Endothelial cell of umbilical vein (primary cell): ENCODE results near the gene RPL4. TPM values are rescaled to one million over a fixed set of nuclear protein-coding genes. Genes with fewer than 3 reads are reported as not detected.

Experiments used
- BruUV-seq: library from RNA; stranded (reverse); fragments of 400-500 nt; replicated peaks from 2 replicates; lab custom pipeline; 2021; lab: Mats Ljungman, UMichigan
- CTCF ChIA-PET: fragments of 300-600, 350-600 bp; sonication (Branson Sonifier 250); formaldehyde crosslinking; loops from one replicate; lab custom pipeline; 2021; ENCODE audit warnings: antibody characterized with exemption, inconsistent platforms; lab: Charles Lee
- POLR2A ChIA-PET: fragments of 300-600, 350-600 bp; sonication (Branson Sonifier 250); formaldehyde crosslinking; loops from one replicate; lab custom pipeline; 2021; ENCODE audit warnings: antibody characterized with exemption, inconsistent platforms; lab: Charles Lee
- DNase-seq: peaks from one replicate; pipeline ENCODE4 v3.0.0-alpha.2; 2011; ENCODE audit warnings: low read depth, low spot score
- FAIRE-seq: peaks from 2 replicates; lab custom pipeline; 2011; peaks lifted over from hg19 to GRCh38; lab: Jason Lieb, UNC
- H2AFZ ChIP-seq: 2 replicates; pipeline ENCODE4 v1.6.0; 2012; ENCODE audit warnings: low read depth, low read length, control low read depth, inconsistent platforms
- H3K27ac ChIP-seq: 2 replicates; pipeline ENCODE4 v1.5.1; 2011; ENCODE audit warnings: low read depth, mild to moderate bottlenecking, control low read depth, low read length, moderate library complexity; ENCODE audit not compliant: insufficient read depth
- H3K27me3 ChIP-seq, 2 experiments: 2 replicates each; pipeline versions ENCODE4 v1.6.0 to v1.6.1; 2011; ENCODE audit warnings: low read length in 2 of 2, mixed read lengths in 1 of 2; ENCODE audit not compliant: control insufficient read depth in 2 of 2, insufficient read depth in 2 of 2
- H3K36me3 ChIP-seq, 2 experiments: 2 replicates in 1 of 2; 3 replicates in 1 of 2; pipeline ENCODE4 v1.5.1; 2011; ENCODE audit warnings: low read length in 2 of 2, mild to moderate bottlenecking in 1 of 2, moderate library complexity in 1 of 2; ENCODE audit not compliant: control insufficient read depth in 2 of 2, insufficient read depth in 2 of 2; ENCODE audit errors: extremely low read depth in 1 of 2
- H3K4me1 ChIP-seq: 3 replicates; pipeline ENCODE4 v1.5.1; 2011; ENCODE audit warnings: mild to moderate bottlenecking, low read length; ENCODE audit not compliant: control insufficient read depth, insufficient read depth; ENCODE audit errors: extremely low read depth
- H3K4me2 ChIP-seq: 2 replicates; pipeline ENCODE4 v1.6.1; 2011; ENCODE audit warnings: low read length, control low read depth, mixed read lengths; ENCODE audit not compliant: insufficient read depth
- H3K4me3 ChIP-seq, 3 experiments: fragments of 200-600 bp in 1 of 3; sonication (generic), shearing (Covaris generic) in 1 of 3; replicated peaks in 1 of 3; 2 replicates each; pipeline ENCODE4 v1.5.1; 2011 to 2016; ENCODE audit warnings: control low read depth in 3 of 3, low read length in 3 of 3, mild to moderate bottlenecking in 2 of 3, inconsistent platforms in 1 of 3, low read depth in 1 of 3, moderate library complexity in 1 of 3; ENCODE audit not compliant: insufficient read depth in 1 of 3
- H3K79me2 ChIP-seq: 2 replicates; pipeline ENCODE4 v1.6.0; 2012; ENCODE audit warnings: low read length, inconsistent platforms; ENCODE audit not compliant: control insufficient read depth, insufficient read depth
- H3K9ac ChIP-seq: replicated peaks from 2 replicates; pipeline ENCODE3; 2011; ENCODE audit warnings: low read length, control low read depth; ENCODE audit not compliant: insufficient read depth; ENCODE audit errors: extremely low read depth
- H3K9me1 ChIP-seq: replicated peaks from 3 replicates; pipeline ENCODE4 v1.6.0; 2011; ENCODE audit warnings: mild to moderate bottlenecking, low read length; ENCODE audit not compliant: control insufficient read depth, insufficient read depth; ENCODE audit errors: extremely low read depth
- H3K9me3 ChIP-seq: replicated peaks from 2 replicates; pipeline ENCODE4 v1.5.1; 2012; ENCODE audit warnings: low read length, inconsistent platforms; ENCODE audit not compliant: control insufficient read depth, insufficient read depth
- H4K20me1 ChIP-seq: replicated peaks from 2 replicates; pipeline ENCODE3; 2011; ENCODE audit warnings: mild to moderate bottlenecking, low read length; ENCODE audit not compliant: control insufficient read depth, insufficient read depth; ENCODE audit errors: extremely low read depth
- FOS ChIP-seq: IDR thresholded peaks from 2 replicates; pipeline ENCODE4 v1.6.1; 2011; ENCODE audit warnings: mild to moderate bottlenecking, low read length, moderate library complexity, borderline replicate concordance; ENCODE audit not compliant: insufficient read depth
- JUN ChIP-seq: IDR thresholded peaks from 2 replicates; pipeline ENCODE4 v1.6.1; 2011; ENCODE audit warnings: borderline replicate concordance, low read depth; ENCODE audit not compliant: insufficient read length, insufficient read depth
- MAX ChIP-seq: IDR thresholded peaks from 2 replicates; pipeline ENCODE4 v1.6.1; 2011; ENCODE audit not compliant: insufficient read depth, insufficient read length
- MYC ChIP-seq: IDR thresholded peaks from one replicate; pipeline ENCODE4 v1.6.1; 2011; ENCODE audit warnings: mild to moderate bottlenecking, low read depth, low read length
- POLR2A ChIP-seq: IDR thresholded peaks from 2 replicates; pipeline ENCODE4 v1.6.1; 2012; ENCODE audit warnings: low read depth, mild to moderate bottlenecking, control low read depth, low read length
- POLR2AphosphoS5 ChIP-seq: IDR thresholded peaks from 2 replicates; pipeline ENCODE4 v1.6.1; 2012; ENCODE audit warnings: low read depth, mild to moderate bottlenecking, control low read depth, low read length, moderate library complexity; ENCODE audit not compliant: insufficient read depth
- dilution Hi-C: fragments of 300-500 bp; cut with MboI; formaldehyde crosslinking; loops from one replicate; pipeline ENCODE4 v1.15.0; 2019; ENCODE audit warnings: low sequenced_read_pairs; ENCODE audit not compliant: extremely low pct_ligation_motif_present
- intact Hi-C: fragments of 100-400 bp; cut with micrococcal nuclease; formaldehyde crosslinking; loops from one replicate; pipeline ENCODE4 v1.10.0; 2022
- polyA plus RNA-seq, 4 experiments: library from polyadenylated mRNA; depleted of rRNA in 3 of 4; stranded (reverse) in 3 of 4; unstranded in 1 of 4; fragments of >200 nt; gene quantifications; 2 replicates each; pipeline versions ENCODE4 v1.2.1 to v1.2.3, GENCODE V29; 2011 to 2012; ENCODE audit warnings: missing spikeins in 1 of 4
- total RNA-seq: library from RNA; stranded (reverse); gene quantifications from 2 replicates; pipeline ENCODE4 v1.2.3, GENCODE V29; 2021

RPL4 gene
- total and polyA plus RNA-seq, 2 donors (not counting 3 experiments of a cell fraction or from before 2014, with no cell fraction given) = 2,598 to 3,530 TPM

- no peaks in the 10 kb centered on the region for H3K9me3 ChIP-seq
- dilution Hi-C loops = no loop called here
- no peak for FAIRE-seq
Observed at GRCh38 chr15:66542896-66543295, 38.2 kb upstream of the RPL4 start.

GRCh38 chr15:66535056-66535455 is 30.4 kb upstream of the RPL4 start:
- POLR2A ChIA-PET = interaction anchor here (0.7 kb wide), 1 partner anchor 180 kb away, joined by 3 read pairs; no protein-coding TSS in a partner anchor
- dilution Hi-C loops = no loop called here
- no TSS peak for BruUV-seq

More at GRCh38 chr15:66542896-66543295, 38.2 kb upstream of the RPL4 start:
- Histone ChIP-seq H2AFZ (no peak overlapping the region), H3K4me1 (no peaks in the 10 kb centered on the region), H3K36me3 (peaks cover 2 to 9% of the 10 kb centered on the region in 2 experiments), H4K20me1 (no peaks in the 10 kb centered on the region), H3K4me3 (no peak overlapping the region), H3K4me2 (no peak overlapping the region), H3K27ac (no peak overlapping the region), H3K79me2 (no peaks in the 10 kb centered on the region), H3K9me1 (no peaks in the 10 kb centered on the region), H3K27me3 (no peaks in the 10 kb centered on the region), H3K9ac (no peak overlapping the region)
- CTCF ChIA-PET = interaction anchor here (0.6 to 1.4 kb wide), 3 partner anchors 15 to 24 kb away, joined by 3 to 4 read pairs (median 3); no protein-coding TSS in a partner anchor
- intact Hi-C loops = no loop called here
- POLR2A ChIA-PET = interaction anchor here (0.7 kb wide), 1 partner anchor 9 kb away, joined by 4 read pairs; no protein-coding TSS in a partner anchor
- no peak for TF ChIP-seq POLR2AphosphoS5
- no peak for TF ChIP-seq POLR2A
- no peak for TF ChIP-seq MAX
- no peak for TF ChIP-seq FOS
- DNase-seq = no peak
- BruUV-seq = no TSS peak

More at GRCh38 chr15:66535056-66535455, 30.4 kb upstream of the RPL4 start:
- Histone ChIP-seq H3K4me1 (no peaks in the 10 kb centered on the region), H3K79me2 (no peaks in the 10 kb centered on the region), H3K4me2 (no peak overlapping the region), H3K9me1 (no peaks in the 10 kb centered on the region), H3K36me3 (peaks cover 2 to 12% of the 10 kb centered on the region in 2 experiments), H3K27me3 (no peaks in the 10 kb centered on the region), H3K9ac (no peak overlapping the region), H3K4me3 (no peak overlapping the region), H3K9me3 (no peaks in the 10 kb centered on the region), H2AFZ (no peak overlapping the region), H3K27ac (no peak overlapping the region), H4K20me1 (no peaks in the 10 kb centered on the region)
- CTCF ChIA-PET = interaction anchor here (1.0 kb wide), 1 partner anchor 37 kb away, joined by 3 read pairs; no protein-coding TSS in a partner anchor
- FAIRE-seq (no peak), DNase-seq (no peak)
- intact Hi-C loops = no loop called here
- TF ChIP-seq POLR2A = no peak
- no peak for TF ChIP-seq MYC
- no peak for TF ChIP-seq FOS
- no peak for TF ChIP-seq POLR2AphosphoS5
- no peak for TF ChIP-seq JUN
